ENCODE data around the gene ABCA6. TPM values are rescaled to one million over a fixed set of nuclear protein-coding genes. Genes with fewer than 3 reads are reported as not detected.

The ABCA6 gene
- total and polyA plus RNA-seq, 9 of the 15 experiments (the other 6 are each of a cell fraction or from before 2014, with no cell fraction given) = 0.06 to 0.73 (median 0.15) TPM

DNA sequence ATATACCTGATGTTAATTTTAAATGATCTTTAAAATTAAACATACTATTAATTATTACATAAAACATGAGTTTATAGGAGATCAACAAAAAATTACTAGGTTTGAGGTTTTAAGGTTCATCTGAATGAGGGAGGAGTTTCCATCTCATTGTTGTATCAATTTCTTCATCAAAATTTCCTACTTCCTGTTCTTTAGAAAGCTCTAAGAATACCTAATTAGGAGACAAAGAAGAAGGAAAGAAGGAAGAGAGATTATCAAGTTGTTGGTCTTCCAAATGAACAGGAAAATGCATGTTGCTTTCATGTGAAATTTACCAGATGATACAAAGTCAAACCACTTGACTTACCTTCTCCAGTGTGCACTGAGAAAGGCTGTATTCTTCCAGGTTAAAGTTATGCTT, 62.8 kb downstream of the ABCA6 start:
- in situ Hi-C loops (cut with MboI) (no loop called here), intact Hi-C loops (cut with micrococcal nuclease) (no loop called here)
- H3K4me3 ChIP-seq = no peak overlapping the region
- FAIRE-seq = peak; percentile 6
- no peak overlapping the region for H3K4me2 ChIP-seq (ENCODE audit: insufficient read depth, low read length)
- H3K4me1 ChIP-seq (replicated peaks in 1 of 2; ENCODE audit: control insufficient read depth in 2 of 2, insufficient read depth in 2 of 2, low read length in 2 of 2) = no peaks in the 10 kb centered on the region
- H3K79me2 ChIP-seq (ENCODE audit: control insufficient read depth, insufficient read depth, low read length) = no peaks in the 10 kb centered on the region
- H3K27me3 ChIP-seq (ENCODE audit: control insufficient read depth in 2 of 2, insufficient read depth in 2 of 2, low read length in 2 of 2) = no peaks in the 10 kb centered on the region
- H3K27ac ChIP-seq (ENCODE audit: extremely low read depth, low read depth, low read length) = no peak overlapping the region
- no peak for ATAC-seq
- H3K9me3 ChIP-seq (replicated peaks; ENCODE audit: control insufficient read depth, insufficient read depth, low read depth, low read length) = 0 out of 2 replicates have a peak, but pooled peaks cover 6% of the 10 kb centered on the region
- CTCF ChIA-PET (ENCODE audit: low intra/inter-chr PET ratio) = no interaction called here
- no peak for DNase-seq (ENCODE audit: extremely low read depth in 1 of 4, low spot score in 3 of 4)
- TF ChIP-seq BHLHE40 (IDR thresholded peaks at IDR 0.05; ENCODE audit: low read length) (no peak), HMG20B (CRISPR knock-in tag; IDR thresholded peaks at IDR 0.05) (no peak), GTF2F1 (IDR thresholded peaks at IDR 0.05; ENCODE audit: low read depth, low read length) (no peak), ZNF274 (IDR thresholded peaks at IDR 0.05; ENCODE audit: borderline replicate concordance, low read depth, low read length) (no peak), L3MBTL2 (IDR thresholded peaks at IDR 0.05) (no peak)
- H4K20me1 ChIP-seq (replicated peaks; ENCODE audit: control insufficient read depth, insufficient read depth, low read length) = no peaks in the 10 kb centered on the region
- POLR2A ChIA-PET = no interaction called here
- H3K9ac ChIP-seq (ENCODE audit: insufficient read depth in 1 of 2, low read depth in 2 of 2, low read length in 2 of 2) = no peak overlapping the region
- H3K36me3 ChIP-seq (ENCODE audit: control insufficient read depth, insufficient read depth, low read length) = no peaks in the 10 kb centered on the region
- no TSS peak for BruUV-seq (replicated peaks)
- no peaks in the 10 kb centered on the region for H3K9me1 ChIP-seq (ENCODE audit: control insufficient read depth, insufficient read depth, low read length)
- no peak overlapping the region for H2AFZ ChIP-seq (ENCODE audit: low read depth, low read length)

DNA sequence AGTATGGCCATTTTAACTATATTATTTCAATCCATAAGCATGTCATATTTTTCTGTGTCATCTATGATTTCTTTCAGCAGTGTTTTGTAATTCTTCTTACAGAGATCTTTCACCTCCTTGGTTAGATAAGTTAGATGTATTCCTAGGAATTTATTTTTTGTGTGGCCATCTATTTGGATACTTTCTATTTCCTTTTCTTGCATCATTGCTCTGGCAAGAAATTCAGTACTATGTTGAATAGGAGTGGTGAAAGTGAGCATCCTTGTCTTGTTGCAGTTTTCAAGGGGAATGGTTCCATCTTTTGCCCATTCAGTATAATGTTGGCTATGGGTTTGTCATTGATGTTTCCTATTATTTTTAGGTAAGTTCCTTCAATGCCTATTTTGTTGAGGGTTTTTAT, 65.9 kb downstream of the ABCA6 start:
- intact Hi-C loops (cut with micrococcal nuclease) (no loop called here), in situ Hi-C loops (cut with MboI) (no loop called here)
- no peaks in the 10 kb centered on the region for H4K20me1 ChIP-seq (replicated peaks; ENCODE audit: control insufficient read depth, insufficient read depth, low read length)
- TF ChIP-seq ZNF764 (CRISPR knock-in tag; IDR thresholded peaks at IDR 0.05; ENCODE audit: low read depth) = no peak
- peak; percentile 72 to 84; a peak in 3 of 4 replicates for TF ChIP-seq TRIM24 (IDR thresholded peaks at IDR 0.05)
- peak; percentile 73; the same call in 1 of the 2 replicates for TF ChIP-seq ZNF75A (CRISPR knock-in tag; IDR thresholded peaks at IDR 0.05)
- TF ChIP-seq CEBPG (CRISPR knock-in tag; IDR thresholded peaks at IDR 0.05) = no peak
- peak in 1 of 2 experiments; percentile 46; a peak in 1 of 4 replicates for TF ChIP-seq CEBPG (tag; conservative IDR thresholded peaks at IDR 0.05 in 1 of 2, IDR thresholded peaks at IDR 0.05 in 1 of 2)
- TF ChIP-seq, protein P1, sequence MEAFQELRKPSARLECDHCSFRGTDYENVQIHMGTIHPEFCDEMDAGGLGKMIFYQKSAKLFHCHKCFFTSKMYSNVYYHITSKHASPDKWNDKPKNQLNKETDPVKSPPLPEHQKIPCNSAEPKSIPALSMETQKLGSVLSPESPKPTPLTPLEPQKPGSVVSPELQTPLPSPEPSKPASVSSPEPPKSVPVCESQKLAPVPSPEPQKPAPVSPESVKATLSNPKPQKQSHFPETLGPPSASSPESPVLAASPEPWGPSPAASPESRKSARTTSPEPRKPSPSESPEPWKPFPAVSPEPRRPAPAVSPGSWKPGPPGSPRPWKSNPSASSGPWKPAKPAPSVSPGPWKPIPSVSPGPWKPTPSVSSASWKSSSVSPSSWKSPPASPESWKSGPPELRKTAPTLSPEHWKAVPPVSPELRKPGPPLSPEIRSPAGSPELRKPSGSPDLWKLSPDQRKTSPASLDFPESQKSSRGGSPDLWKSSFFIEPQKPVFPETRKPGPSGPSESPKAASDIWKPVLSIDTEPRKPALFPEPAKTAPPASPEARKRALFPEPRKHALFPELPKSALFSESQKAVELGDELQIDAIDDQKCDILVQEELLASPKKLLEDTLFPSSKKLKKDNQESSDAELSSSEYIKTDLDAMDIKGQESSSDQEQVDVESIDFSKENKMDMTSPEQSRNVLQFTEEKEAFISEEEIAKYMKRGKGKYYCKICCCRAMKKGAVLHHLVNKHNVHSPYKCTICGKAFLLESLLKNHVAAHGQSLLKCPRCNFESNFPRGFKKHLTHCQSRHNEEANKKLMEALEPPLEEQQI (IDR thresholded peaks at IDR 0.05) = no peak
- TF ChIP-seq, protein P2, sequence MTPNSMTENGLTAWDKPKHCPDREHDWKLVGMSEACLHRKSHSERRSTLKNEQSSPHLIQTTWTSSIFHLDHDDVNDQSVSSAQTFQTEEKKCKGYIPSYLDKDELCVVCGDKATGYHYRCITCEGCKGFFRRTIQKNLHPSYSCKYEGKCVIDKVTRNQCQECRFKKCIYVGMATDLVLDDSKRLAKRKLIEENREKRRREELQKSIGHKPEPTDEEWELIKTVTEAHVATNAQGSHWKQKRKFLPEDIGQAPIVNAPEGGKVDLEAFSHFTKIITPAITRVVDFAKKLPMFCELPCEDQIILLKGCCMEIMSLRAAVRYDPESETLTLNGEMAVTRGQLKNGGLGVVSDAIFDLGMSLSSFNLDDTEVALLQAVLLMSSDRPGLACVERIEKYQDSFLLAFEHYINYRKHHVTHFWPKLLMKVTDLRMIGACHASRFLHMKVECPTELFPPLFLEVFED (CRISPR knock-in tag; conservative IDR thresholded peaks at IDR 0.05) = no peak
- no peak for DNase-seq (ENCODE audit: extremely low read depth in 1 of 4, low spot score in 3 of 4)
- H3K9ac ChIP-seq (ENCODE audit: insufficient read depth in 1 of 2, low read depth in 2 of 2, low read length in 2 of 2) = no peak overlapping the region
- H2AFZ ChIP-seq (ENCODE audit: low read depth, low read length) = no peak overlapping the region
- ChIA-PET POLR2A (no interaction called here), CTCF (ENCODE audit: low intra/inter-chr PET ratio) (no interaction called here)
- ATAC-seq = no peak
- no peak for FAIRE-seq
- H3K4me3 ChIP-seq = no peak overlapping the region
- H3K79me2 ChIP-seq (ENCODE audit: control insufficient read depth, insufficient read depth, low read length) = no peaks in the 10 kb centered on the region
- H3K9me3 ChIP-seq (replicated peaks; ENCODE audit: control insufficient read depth, insufficient read depth, low read depth, low read length) = no peaks in the 10 kb centered on the region
- no peak overlapping the region for H3K27ac ChIP-seq (ENCODE audit: extremely low read depth, low read depth, low read length)
- no peak overlapping the region for H3K4me2 ChIP-seq (ENCODE audit: insufficient read depth, low read length)
- H3K36me3 ChIP-seq (ENCODE audit: control insufficient read depth, insufficient read depth, low read length) = no peaks in the 10 kb centered on the region
- no peaks in the 10 kb centered on the region for H3K9me1 ChIP-seq (ENCODE audit: control insufficient read depth, insufficient read depth, low read length)
- H3K4me1 ChIP-seq (replicated peaks in 1 of 2; ENCODE audit: control insufficient read depth in 2 of 2, insufficient read depth in 2 of 2, low read length in 2 of 2) = no peaks in the 10 kb centered on the region
- BruUV-seq (replicated peaks) = no TSS peak
- H3K27me3 ChIP-seq (ENCODE audit: control insufficient read depth in 2 of 2, insufficient read depth in 2 of 2, low read length in 2 of 2) = no peaks in the 10 kb centered on the region

Measured in K562 (cell line).